GM12891 (cell line): Measurements from ENCODE around the gene PTPRU.

ENCODE experiments used
- DNase-seq: peaks from one replicate; pipeline ENCODE4 v3.0.0; 2011; ENCODE audit warnings: low spot score; ENCODE audit not compliant: insufficient read length
- FAIRE-seq: peaks from 2 replicates; lab custom pipeline; 2011; peaks lifted over from hg19 to GRCh38; lab: Jason Lieb, UNC
- PAX5 ChIP-seq: IDR thresholded peaks from 2 replicates; pipeline ENCODE4 v1.6.1; 2011; ENCODE audit warnings: low read length, moderate library complexity, mild to moderate bottlenecking; ENCODE audit not compliant: insufficient read depth, severe bottlenecking
- POLR2A ChIP-seq: IDR thresholded peaks from 2 replicates; pipeline ENCODE4 v1.6.1; 2011; ENCODE audit warnings: low read depth, low read length, control low read depth
- POLR2AphosphoS5 ChIP-seq: IDR thresholded peaks from 2 replicates; pipeline ENCODE4 v1.6.1; 2011; ENCODE audit warnings: low read depth, low read length, control low read depth
- POU2F2 ChIP-seq: IDR thresholded peaks from 2 replicates; pipeline ENCODE4 v1.6.1; 2011; ENCODE audit warnings: low read depth, mild to moderate bottlenecking, control low read depth, low read length, moderate library complexity
- SPI1 ChIP-seq: IDR thresholded peaks from 2 replicates; pipeline ENCODE4 v1.6.1; 2011; ENCODE audit warnings: low read depth, low read length, control low read depth
- TAF1 ChIP-seq: IDR thresholded peaks from 2 replicates; pipeline ENCODE4 v1.6.1; 2011; ENCODE audit warnings: low read depth, low read length, control low read depth

The PTPRU gene

DNA sequence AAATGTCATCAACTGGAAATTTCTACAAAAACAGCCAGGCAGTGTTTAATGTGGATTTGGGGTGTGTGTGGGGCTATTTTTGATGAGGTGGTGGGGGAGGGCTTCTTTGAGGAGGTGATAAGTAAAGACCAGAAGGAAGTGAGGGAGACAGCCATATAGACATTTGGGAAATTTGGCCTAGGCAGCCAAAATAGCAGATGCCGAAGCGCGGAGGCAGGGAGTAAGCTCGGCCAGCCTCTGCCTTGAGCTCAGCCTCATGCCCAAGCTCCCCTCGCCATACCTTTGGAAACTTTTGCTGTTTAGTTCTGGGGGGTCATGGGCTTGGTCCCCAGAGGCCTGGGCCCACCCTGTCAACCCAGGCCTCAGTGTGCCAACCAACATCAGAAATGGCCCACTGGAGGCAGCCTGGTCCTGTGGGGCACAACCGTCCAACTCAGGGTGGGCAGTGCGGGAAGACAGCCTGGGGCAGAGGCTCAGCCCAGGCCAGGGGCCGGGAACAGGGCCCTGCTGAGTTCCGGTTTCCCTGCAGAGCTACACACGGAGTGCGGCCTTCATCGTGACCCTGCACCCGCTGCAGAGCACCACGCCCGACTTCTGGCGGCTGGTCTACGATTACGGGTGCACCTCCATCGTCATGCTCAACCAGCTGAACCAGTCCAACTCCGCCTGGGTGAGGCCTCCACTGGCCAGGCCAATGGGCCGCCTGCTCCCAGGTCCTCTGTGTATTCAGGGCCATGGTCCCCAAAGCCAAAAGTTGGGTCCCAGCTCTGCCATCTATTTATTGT, 84.0 kb downstream of the PTPRU start:
- DNase-seq (no peak), FAIRE-seq (no peak)
- TF ChIP-seq TAF1, result no peak

DNA sequence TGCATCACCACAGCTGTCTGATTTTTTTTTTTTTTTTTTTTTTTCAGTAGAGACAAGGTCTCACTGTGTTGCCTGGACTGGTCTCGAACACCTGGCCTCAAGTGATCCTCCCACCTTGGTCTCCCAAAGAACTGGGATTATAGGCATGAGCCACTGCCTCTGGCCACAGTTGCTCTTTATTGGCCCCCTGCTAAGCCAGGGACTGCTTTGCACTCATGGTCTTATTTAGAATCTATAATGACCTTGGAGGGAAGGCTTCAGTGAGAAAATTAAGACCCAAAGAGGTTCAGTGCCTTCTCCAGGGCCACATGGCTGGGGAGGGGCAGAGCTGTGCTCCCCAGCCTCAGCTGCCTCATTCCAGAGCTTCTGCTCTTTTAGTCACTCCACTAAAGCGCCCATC, 84.9 kb downstream of the PTPRU start:
- TF ChIP-seq PAX5 (no peak), SPI1 (no peak), POU2F2 (no peak)
- no peak for FAIRE-seq
- no peak for DNase-seq

DNA sequence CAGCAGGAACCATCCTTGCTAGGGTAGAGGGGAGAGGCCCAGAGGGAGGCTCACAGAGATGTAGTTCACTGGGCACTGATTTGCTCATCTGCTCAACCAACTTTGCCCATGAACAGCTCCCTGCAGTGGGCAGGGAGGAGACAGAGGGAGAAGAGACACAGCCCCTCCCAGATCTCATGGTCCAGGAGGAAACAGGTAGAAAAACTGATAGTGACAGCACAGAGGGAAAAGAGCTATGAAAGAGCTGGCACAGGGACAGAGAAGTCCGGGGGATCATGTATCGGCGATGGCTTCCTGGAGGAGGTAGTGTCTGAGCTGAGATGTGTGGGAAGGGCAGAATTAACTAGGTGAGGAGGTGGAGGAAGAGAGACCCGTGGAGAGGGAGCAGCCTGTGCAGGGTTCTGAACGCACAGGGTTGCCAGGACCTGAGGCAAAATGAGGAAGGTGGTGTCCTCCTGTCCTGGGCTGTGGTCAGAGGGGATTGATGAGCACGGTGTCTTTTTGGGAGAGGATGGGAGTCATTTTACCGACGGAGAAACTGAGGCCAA, 85.9 kb downstream of the PTPRU start:
- FAIRE-seq, result no peak
- no peak for TF ChIP-seq POLR2A
- TF ChIP-seq POU2F2, result no peak
- TF ChIP-seq PAX5, result no peak
- TF ChIP-seq SPI1, result no peak
- TF ChIP-seq POLR2AphosphoS5, result no peak
- no peak for TF ChIP-seq TAF1
- no peak for DNase-seq

DNA sequence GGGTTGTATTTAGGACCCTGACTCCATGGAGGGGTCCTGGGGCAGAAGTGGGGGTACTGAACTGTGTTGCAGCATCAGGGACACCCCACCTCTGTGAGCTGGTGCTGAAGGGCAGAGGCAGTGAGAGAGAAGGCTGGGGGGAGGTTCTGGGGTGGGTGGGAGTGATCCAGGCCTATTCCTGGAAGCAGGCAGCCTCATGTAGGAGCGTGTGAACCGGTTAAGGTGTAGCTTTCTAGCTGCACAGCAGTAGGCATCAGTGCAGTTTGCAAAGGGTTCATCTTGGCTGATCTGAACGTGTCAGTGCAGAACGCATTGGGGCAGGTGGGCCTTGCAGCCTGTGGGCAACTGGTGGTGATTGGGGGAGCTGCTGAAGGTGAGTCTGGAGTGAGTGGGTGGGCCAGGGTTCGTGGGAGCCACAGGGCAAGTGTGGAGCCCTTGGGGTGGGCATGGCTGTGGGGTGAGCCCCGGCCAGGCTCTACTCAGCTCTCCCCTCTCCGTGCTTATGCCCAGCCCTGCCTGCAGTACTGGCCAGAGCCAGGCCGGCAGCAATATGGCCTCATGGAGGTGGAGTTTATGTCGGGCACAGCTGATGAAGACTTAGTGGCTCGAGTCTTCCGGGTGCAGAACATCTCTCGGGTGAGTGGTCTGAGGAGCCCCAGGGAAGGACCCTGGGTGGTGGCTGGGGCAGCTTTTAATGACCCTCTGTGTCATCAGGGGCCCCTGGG, 86.7 kb downstream of the PTPRU start:
- DNase-seq (no peak), FAIRE-seq (no peak)
- TF ChIP-seq POLR2A, result no peak
- no peak for TF ChIP-seq POU2F2
- TF ChIP-seq SPI1, result no peak

DNA sequence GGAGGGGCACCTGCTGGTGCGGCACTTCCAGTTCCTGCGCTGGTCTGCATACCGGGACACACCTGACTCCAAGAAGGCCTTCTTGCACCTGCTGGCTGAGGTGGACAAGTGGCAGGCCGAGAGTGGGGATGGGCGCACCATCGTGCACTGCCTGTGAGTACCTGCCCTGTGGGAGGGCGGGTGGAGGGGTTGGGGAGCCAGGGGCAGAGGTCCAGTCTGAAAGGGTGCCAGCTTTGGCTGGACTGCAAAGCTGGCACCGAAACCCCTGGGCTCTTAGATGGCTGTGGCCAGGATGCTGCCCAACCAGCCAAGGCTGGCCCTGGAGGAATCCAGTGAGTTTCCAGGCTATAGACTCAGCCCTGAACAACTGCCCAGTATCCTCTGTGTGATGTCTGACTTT, 87.3 kb downstream of the PTPRU start:
- FAIRE-seq, result no peak
- no peak for TF ChIP-seq POLR2AphosphoS5
- no peak for DNase-seq

DNA sequence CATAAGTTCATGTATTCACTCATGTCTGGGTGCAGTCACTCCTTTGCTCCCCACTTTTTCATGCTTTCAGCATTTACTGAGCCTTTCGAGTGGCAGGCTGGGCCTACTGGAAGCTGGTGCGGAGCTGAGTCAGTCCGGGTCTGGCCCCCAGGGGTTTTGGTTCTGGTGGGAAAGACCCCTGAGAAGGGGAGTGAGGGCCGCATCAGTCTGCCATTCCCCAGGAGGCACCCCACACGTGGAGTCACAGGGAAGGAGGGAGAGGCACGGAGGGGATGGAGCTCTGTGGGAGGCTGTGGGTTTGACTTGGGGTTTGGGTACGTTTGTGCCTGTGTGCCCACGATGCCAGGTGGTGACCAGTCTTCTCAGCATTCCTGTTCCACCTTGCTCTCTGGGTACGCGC, 87.9 kb downstream of the PTPRU start:
- DNase-seq (no peak), FAIRE-seq (no peak)
- TF ChIP-seq TAF1 (no peak), POU2F2 (no peak), POLR2A (no peak), POLR2AphosphoS5 (no peak), PAX5 (no peak), SPI1 (no peak)

DNA sequence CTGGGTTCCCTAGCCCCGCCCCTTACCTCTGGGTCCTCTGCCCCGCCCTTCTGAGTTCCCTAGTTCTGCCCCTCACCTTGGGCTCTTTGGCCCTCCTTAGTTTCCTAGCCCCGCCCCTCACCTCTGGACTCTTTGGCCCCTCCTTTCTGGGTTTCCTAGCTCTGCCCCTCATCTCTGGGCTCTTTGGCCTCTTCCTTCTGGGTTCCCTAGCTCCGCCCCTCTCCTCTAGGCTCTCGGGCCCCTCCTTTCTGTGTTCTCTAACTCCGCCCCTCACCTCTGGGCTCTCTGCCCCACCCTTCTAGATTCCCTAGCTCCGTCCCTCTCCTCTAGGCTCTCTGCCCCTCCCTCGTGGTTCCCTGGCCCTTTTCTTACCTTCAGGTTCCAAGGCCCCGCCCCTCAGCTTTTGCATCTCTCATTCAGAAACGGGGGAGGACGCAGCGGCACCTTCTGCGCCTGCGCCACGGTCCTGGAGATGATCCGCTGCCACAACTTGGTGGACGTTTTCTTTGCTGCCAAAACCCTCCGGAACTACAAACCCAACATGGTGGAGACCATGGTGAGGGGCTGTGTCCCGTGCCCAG, 88.5 kb downstream of the PTPRU start:
- no peak for DNase-seq
- no peak for FAIRE-seq
- TF ChIP-seq POLR2A, result no peak
- no peak for TF ChIP-seq SPI1
- TF ChIP-seq POLR2AphosphoS5, result no peak
- no peak for TF ChIP-seq POU2F2
- TF ChIP-seq PAX5, result no peak
- TF ChIP-seq TAF1, result no peak

DNA sequence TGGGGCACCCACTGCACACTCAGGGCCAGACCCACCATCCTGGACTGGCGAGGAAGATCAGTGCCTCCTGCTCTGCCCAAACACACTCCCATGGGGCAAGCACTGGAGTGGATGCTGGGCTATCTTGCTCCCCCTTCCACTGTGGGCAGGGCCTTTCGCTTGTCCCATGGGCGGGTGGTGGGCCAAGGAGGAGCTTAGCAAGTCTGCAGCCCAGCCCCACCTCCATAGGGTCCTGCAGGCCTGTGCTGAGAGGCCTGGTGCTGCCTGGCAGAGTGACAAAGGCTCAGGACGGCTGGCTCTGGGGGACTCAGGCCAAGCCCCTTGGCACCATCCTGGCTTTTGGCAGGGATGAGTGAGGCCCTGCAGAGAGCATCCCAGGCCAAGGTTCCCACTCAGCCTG, 89.4 kb downstream of the PTPRU start:
- no peak for FAIRE-seq
- DNase-seq, result no peak
- no peak for TF ChIP-seq TAF1

DNA sequence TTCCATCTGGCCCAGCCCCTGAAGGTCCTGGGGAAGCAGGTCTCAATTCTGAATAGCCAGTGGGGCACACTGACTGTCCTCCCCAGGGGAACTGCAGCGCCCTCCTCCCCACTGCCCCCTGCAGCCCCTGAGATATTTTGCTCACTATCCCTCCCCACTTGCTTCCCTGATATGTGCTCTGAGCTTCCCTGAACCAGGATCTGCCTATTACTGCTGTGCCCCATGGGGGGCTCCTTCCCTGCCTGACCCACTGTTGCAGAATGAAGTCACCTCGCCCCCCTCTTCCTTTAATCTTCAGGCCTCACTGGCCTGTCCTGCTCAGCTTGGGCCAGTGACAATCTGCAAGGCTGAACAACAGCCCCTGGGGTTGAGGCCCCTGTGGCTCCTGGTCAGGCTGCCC, 89.8 kb downstream of the PTPRU start:
- DNase-seq (no peak), FAIRE-seq (no peak)
- TF ChIP-seq POU2F2, result no peak
- no peak for TF ChIP-seq POLR2A
- TF ChIP-seq PAX5, result no peak
- no peak for TF ChIP-seq SPI1
- TF ChIP-seq TAF1, result no peak
- TF ChIP-seq POLR2AphosphoS5, result no peak

DNA sequence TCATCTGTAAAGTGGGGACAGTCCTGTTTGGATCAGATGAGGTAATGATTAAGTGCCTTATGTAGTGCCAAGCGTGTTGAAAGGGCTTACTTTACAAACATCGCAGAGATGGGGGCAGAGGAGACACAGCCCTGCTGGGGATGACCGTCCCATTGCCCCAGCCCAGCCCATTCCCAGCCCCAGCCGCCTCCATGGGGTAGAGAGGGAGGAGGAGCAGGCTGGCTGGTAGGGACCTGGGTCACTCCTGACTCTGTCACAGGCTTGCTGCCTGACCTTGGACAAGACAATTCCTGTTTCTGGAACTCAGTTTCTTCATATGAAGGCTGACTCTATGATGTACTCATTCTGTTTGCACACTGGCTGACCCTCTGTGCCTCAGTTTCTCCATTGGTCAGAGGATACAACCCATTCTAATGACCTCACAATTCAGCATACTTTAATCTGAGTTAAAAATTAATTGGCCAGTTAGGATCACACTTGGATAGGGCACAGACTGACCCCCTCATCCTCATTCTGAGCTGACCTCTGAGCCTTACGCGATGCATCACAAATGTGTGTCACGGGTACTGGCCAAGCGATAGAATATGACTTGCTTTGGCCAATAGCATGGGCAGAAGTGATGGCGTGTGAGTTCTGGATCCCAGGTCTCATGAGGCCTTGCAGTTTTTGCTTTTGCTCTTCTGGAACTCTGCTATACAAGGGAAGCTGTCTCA, 91.1 kb downstream of the PTPRU start:
- DNase-seq (no peak), FAIRE-seq (no peak)
- no peak for TF ChIP-seq PAX5
- TF ChIP-seq SPI1, result no peak
- no peak for TF ChIP-seq TAF1
- no peak for TF ChIP-seq POLR2A
- TF ChIP-seq POLR2AphosphoS5, result no peak
- no peak for TF ChIP-seq POU2F2
